MM.1S (cell line): ENCODE results near the gene FGF16.

ENCODE experiments used
- DNase-seq: peaks from one replicate; pipeline ENCODE4 v3.0.0-alpha.2; 2015
- H2AFZ ChIP-seq: fragments of 300-600 bp; sonication (generic); 2 replicates; pipeline ENCODE4 v1.6.0; 2016; ENCODE audit warnings: antibody characterized with exemption, low read length
- H3F3A ChIP-seq: fragments of 300-600 bp; sonication (generic); 2 replicates; pipeline ENCODE4 v1.6.1; 2016; ENCODE audit warnings: mild to moderate bottlenecking, antibody characterized with exemption, low read length, moderate library complexity, mixed read lengths; ENCODE audit not compliant: insufficient read depth
- H3K27ac ChIP-seq: fragments of 300-600 bp; sonication (generic); 2 replicates; pipeline ENCODE4 v1.5.1; 2016; ENCODE audit warnings: mild to moderate bottlenecking, low read length
- H3K27me3 ChIP-seq: fragments of 300-600 bp; sonication (generic); replicated peaks from 2 replicates; pipeline ENCODE4 v1.6.0; 2016; ENCODE audit warnings: low read length; ENCODE audit not compliant: insufficient read depth
- H3K36me3 ChIP-seq: fragments of 300-600 bp; sonication (generic); replicated peaks from 2 replicates; pipeline ENCODE4 v1.6.1; 2016; ENCODE audit warnings: mild to moderate bottlenecking, low read length, mixed read lengths; ENCODE audit not compliant: insufficient read depth
- H3K4me1 ChIP-seq: fragments of 300-600 bp; sonication (generic); 2 replicates; pipeline ENCODE4 v1.6.1; 2016; ENCODE audit warnings: low read length, mixed read lengths
- H3K4me2 ChIP-seq: fragments of 300-600 bp; sonication (generic); 2 replicates; pipeline ENCODE4 v1.6.0; 2016; ENCODE audit warnings: low read depth, low read length
- H3K4me3 ChIP-seq: fragments of 300-600 bp; sonication (generic); 2 replicates; pipeline ENCODE4 v1.5.1; 2016; ENCODE audit warnings: low read length, mixed read lengths
- H3K79me2 ChIP-seq: fragments of 300-600 bp; sonication (generic); 2 replicates; pipeline ENCODE4 v1.6.1; 2016; ENCODE audit warnings: mixed run types, low read length, mixed read lengths
- H3K9ac ChIP-seq: fragments of 300-600 bp; sonication (generic); 2 replicates; pipeline ENCODE4 v1.6.1; 2016; ENCODE audit warnings: low read length, mixed read lengths
- H3K9me2 ChIP-seq: fragments of 300-600 bp; sonication (generic); replicated peaks from 2 replicates; pipeline ENCODE4 v1.6.1; 2016; ENCODE audit warnings: mild to moderate bottlenecking, low read length, mixed read lengths; ENCODE audit not compliant: insufficient read depth
- H3K9me3 ChIP-seq: fragments of 300-600 bp; sonication (generic); replicated peaks from 2 replicates; pipeline ENCODE4 v1.6.1; 2016; ENCODE audit warnings: mild to moderate bottlenecking, low read length, mixed read lengths; ENCODE audit not compliant: insufficient read depth
- H4K20me1 ChIP-seq: fragments of 300-600 bp; sonication (generic); 2 replicates; pipeline ENCODE4 v1.6.1; 2016; ENCODE audit warnings: mild to moderate bottlenecking, low read length, moderate library complexity, mixed read lengths; ENCODE audit not compliant: insufficient read depth
- CTCF ChIP-seq: fragments of 300-600 bp; sonication (generic); IDR thresholded peaks from 2 replicates; pipeline ENCODE4 v1.5.1; 2016; ENCODE audit warnings: antibody characterized with exemption, low read length, mixed read lengths
- EZH2 ChIP-seq: fragments of 300-600 bp; sonication (generic); optimal IDR thresholded peaks from 2 replicates; pipeline ENCODE3; 2017; ENCODE audit warnings: low read depth, mild to moderate bottlenecking, antibody characterized with exemption, low read length, mixed read lengths
- EZH2phosphoT487 ChIP-seq: fragments of 300-600 bp; sonication (generic); IDR thresholded peaks from 2 replicates; pipeline ENCODE4 v1.6.1; 2018; ENCODE audit warnings: antibody characterized with exemption, low read length

The FGF16 gene

GRCh38 chrX:77422891-77423648, 24.1 kb upstream of the FGF16 start:
- Histone ChIP-seq H3K4me2 (no peak overlapping the region), H3K9me2 (no peaks in the 10 kb centered on the region), H3K36me3 (no peaks in the 10 kb centered on the region), H2AFZ (no peak overlapping the region), H3K9ac (no peak overlapping the region), H3K27ac (no peak overlapping the region), H3F3A (no peaks in the 10 kb centered on the region), H3K79me2 (no peaks in the 10 kb centered on the region), H4K20me1 (no peaks in the 10 kb centered on the region), H3K4me3 (no peak overlapping the region), H3K4me1 (no peaks in the 10 kb centered on the region), H3K27me3 (no peaks in the 10 kb centered on the region), H3K9me3 (no peaks in the 10 kb centered on the region)
- TF ChIP-seq EZH2 (no peak), CTCF (no peak), EZH2phosphoT487 (no peak)
- no peak for DNase-seq

GRCh38 chrX:77426811-77427210, 20.4 kb upstream of the FGF16 start:
- no peak for DNase-seq
- H3K9ac ChIP-seq: no peak overlapping the region
- H3K4me2 ChIP-seq: no peak overlapping the region
- no peaks in the 10 kb centered on the region for H3K4me1 ChIP-seq
- H3K27ac ChIP-seq: no peak overlapping the region
- no peaks in the 10 kb centered on the region for H4K20me1 ChIP-seq
- H2AFZ ChIP-seq: no peak overlapping the region
- H3K9me3 ChIP-seq: no peaks in the 10 kb centered on the region
- no peak for TF ChIP-seq CTCF
- TF ChIP-seq EZH2: no peak
- TF ChIP-seq EZH2phosphoT487: no peak
- H3K79me2 ChIP-seq: no peaks in the 10 kb centered on the region
- no peaks in the 10 kb centered on the region for H3K9me2 ChIP-seq
- no peak overlapping the region for H3K4me3 ChIP-seq
- no peaks in the 10 kb centered on the region for H3K36me3 ChIP-seq
- no peaks in the 10 kb centered on the region for H3K27me3 ChIP-seq
- no peaks in the 10 kb centered on the region for H3F3A ChIP-seq

- Histone ChIP-seq H3F3A (no peaks in the 10 kb centered on the region), H3K9ac (no peak overlapping the region)
These were observed 19.6 kb upstream of the FGF16 start for GRCh38 chrX:77427611-77428010.

More at GRCh38 chrX:77427611-77428010, 19.6 kb upstream of the FGF16 start:
- no peaks in the 10 kb centered on the region for H3K9me3 ChIP-seq
- no peaks in the 10 kb centered on the region for H4K20me1 ChIP-seq
- H3K36me3 ChIP-seq: no peaks in the 10 kb centered on the region
- no peaks in the 10 kb centered on the region for H3K27me3 ChIP-seq
- no peaks in the 10 kb centered on the region for H3K79me2 ChIP-seq
- H3K4me1 ChIP-seq: no peaks in the 10 kb centered on the region
- no peak for DNase-seq
- H3K4me3 ChIP-seq: no peak overlapping the region
- no peak overlapping the region for H3K27ac ChIP-seq
- no peak for TF ChIP-seq EZH2phosphoT487
- TF ChIP-seq CTCF: no peak
- TF ChIP-seq EZH2: no peak
- no peak overlapping the region for H2AFZ ChIP-seq
- no peak overlapping the region for H3K4me2 ChIP-seq
- H3K9me2 ChIP-seq: no peaks in the 10 kb centered on the region
